Type B pancreatic cell (in vitro differentiated cells): Measurements from ENCODE around the gene DNAH12. TPM values are rescaled to one million over a fixed set of nuclear protein-coding genes. Genes with fewer than 3 reads are reported as not detected.
"Not testable (repeated sequence)": the region's sequence is repeated elsewhere in the genome, so short reads cannot be mapped to it uniquely, and the experiment has no call there.

ENCODE experiments used
- DNase-seq: peaks from one replicate; pipeline ENCODE4 v3.0.0; 2021; ENCODE audit warnings: mixed read lengths; ENCODE audit not compliant: unreplicated experiment; ENCODE audit errors: extremely low spot score
- H3K27ac Mint-ChIP-seq: 2 replicates; pipeline ENCODE4 v1.8.0; 2021; ENCODE audit warnings: mild to moderate bottlenecking, mixed read lengths
- H3K27me3 Mint-ChIP-seq: 2 replicates; pipeline ENCODE4 v1.8.0; 2021; ENCODE audit warnings: mixed read lengths
- H3K36me3 Mint-ChIP-seq: 2 replicates; pipeline ENCODE4 v1.8.0; 2021; ENCODE audit warnings: mixed read lengths
- H3K4me1 Mint-ChIP-seq: one replicate; pipeline ENCODE4 v1.8.0; 2021; ENCODE audit warnings: mixed read lengths; ENCODE audit not compliant: unreplicated experiment
- H3K4me3 Mint-ChIP-seq: 2 replicates; pipeline ENCODE4 v1.8.0; 2021; ENCODE audit warnings: mild to moderate bottlenecking, mixed read lengths
- H3K9me3 Mint-ChIP-seq: 2 replicates; pipeline ENCODE4 v1.8.0; 2021; ENCODE audit warnings: mixed read lengths
- CTCF ChIP-seq: fragments of 200-600 bp; sonication (generic); conservative IDR thresholded peaks from 2 replicates; pipeline ENCODE4 v1.5.0; 2021; ENCODE audit warnings: antibody characterized with exemption, mild to moderate bottlenecking
- total RNA-seq: library from RNA; stranded (reverse); gene quantifications from 2 replicates; pipeline ENCODE4 v1.2.1, GENCODE V29; 2021; ENCODE audit warnings: low replicate concordance

DNAH12 gene
- total RNA-seq, 1 donor from 2014 or later, result 0.87 TPM

- no peak for TF ChIP-seq CTCF
- Mint-ChIP-seq H3K27me3 (no peaks in the 10 kb centered on the region), H3K9me3 (no peaks in the 10 kb centered on the region), H3K4me3 (no peak overlapping the region), H3K4me1 (no peaks in the 10 kb centered on the region), H3K36me3 (no peaks in the 10 kb centered on the region), H3K27ac (no peak overlapping the region)
- no peak for DNase-seq
Observed at GRCh38 chr3:57497904-57498303, 46.2 kb downstream of the DNAH12 start.

GRCh38 chr3:57484563-57484962, 59.6 kb downstream of the DNAH12 start:
- no peaks in the 10 kb centered on the region for H3K4me1 Mint-ChIP-seq
- no peaks in the 10 kb centered on the region for H3K27me3 Mint-ChIP-seq
- TF ChIP-seq CTCF, result no peak
- H3K9me3 Mint-ChIP-seq, result peaks cover 2% of the 10 kb centered on the region
- H3K27ac Mint-ChIP-seq, result no peak overlapping the region
- H3K36me3 Mint-ChIP-seq, result no peaks in the 10 kb centered on the region
- no peak for DNase-seq
- no peak overlapping the region for H3K4me3 Mint-ChIP-seq

GRCh38 chr3:57477193-57477592, 67.0 kb downstream of the DNAH12 start:
- not testable (repeated sequence) for H3K36me3 Mint-ChIP-seq, H3K4me3 Mint-ChIP-seq, H3K4me1 Mint-ChIP-seq, H3K9me3 Mint-ChIP-seq, H3K27me3 Mint-ChIP-seq, H3K27ac Mint-ChIP-seq, DNase-seq

GRCh38 chr3:57464801-57465200, 79.3 kb downstream of the DNAH12 start:
- Mint-ChIP-seq H3K4me3 (no peak overlapping the region), H3K27ac (no peak overlapping the region), H3K4me1 (no peaks in the 10 kb centered on the region), H3K9me3 (no peaks in the 10 kb centered on the region), H3K36me3 (no peaks in the 10 kb centered on the region), H3K27me3 (no peaks in the 10 kb centered on the region)
- peak; percentile 41 for TF ChIP-seq CTCF
- DNase-seq, result no peak

- Mint-ChIP-seq H3K4me1 (no peaks in the 10 kb centered on the region), H3K9me3 (no peaks in the 10 kb centered on the region), H3K4me3 (no peak overlapping the region), H3K36me3 (no peaks in the 10 kb centered on the region), H3K27ac (no peak overlapping the region), H3K27me3 (no peaks in the 10 kb centered on the region)
- no peak for DNase-seq
- no peak for TF ChIP-seq CTCF
Observed at GRCh38 chr3:57464011-57464410, 80.1 kb downstream of the DNAH12 start.

- Mint-ChIP-seq H3K4me3 (peak overlapping the region; percentile 19), H3K4me1 (peaks cover 16% of the 10 kb centered on the region), H3K27me3 (peaks cover under 1% of the 10 kb centered on the region), H3K27ac (peak overlapping the region; percentile 67), H3K36me3 (no peaks in the 10 kb centered on the region), H3K9me3 (no peaks in the 10 kb centered on the region)
- no peak for DNase-seq
- no peak for TF ChIP-seq CTCF
Observed at GRCh38 chr3:57451150-57451846, 92.8 kb downstream of the DNAH12 start.

GRCh38 chr3:57449276-57449847, 94.8 kb downstream of the DNAH12 start:
- H3K4me1 Mint-ChIP-seq, result peaks cover 16% of the 10 kb centered on the region
- not testable (repeated sequence) for H3K9me3 Mint-ChIP-seq, H3K27ac Mint-ChIP-seq, DNase-seq, H3K36me3 Mint-ChIP-seq, H3K27me3 Mint-ChIP-seq, H3K4me3 Mint-ChIP-seq

- not testable (repeated sequence) for H3K36me3 Mint-ChIP-seq, H3K4me3 Mint-ChIP-seq
- H3K4me1 Mint-ChIP-seq, result peaks cover 16% of the 10 kb centered on the region
Observed at GRCh38 chr3:57448489-57448888, 95.7 kb downstream of the DNAH12 start.

More at GRCh38 chr3:57448489-57448888, 95.7 kb downstream of the DNAH12 start:
- H3K9me3 Mint-ChIP-seq, DNase-seq, H3K27me3 Mint-ChIP-seq, H3K27ac Mint-ChIP-seq: not testable (repeated sequence)
